PFSK-1 (cell line): ENCODE measurements around the gene MEGF11.

Experiments used
- POLR2AphosphoS5 ChIP-seq: IDR thresholded peaks from 2 replicates; pipeline ENCODE4 v1.6.1; 2012; ENCODE audit warnings: low read depth, mild to moderate bottlenecking, control low read depth, low read length, moderate library complexity
- SIN3A ChIP-seq: IDR thresholded peaks from 2 replicates; pipeline ENCODE4 v1.6.1; 2012; ENCODE audit warnings: mild to moderate bottlenecking, low read length, moderate library complexity, borderline replicate concordance; ENCODE audit not compliant: insufficient read depth
- TAF1 ChIP-seq: IDR thresholded peaks from 2 replicates; pipeline ENCODE4 v1.6.1; 2012; ENCODE audit warnings: low read length, control low read depth, borderline replicate concordance; ENCODE audit not compliant: insufficient read depth
- TF ChIP-seq, protein P1 (sequence below), 2 experiments: IDR thresholded peaks; 2 replicates each; pipeline versions ENCODE4 v1.6.1 to v1.8.0; 2011 to 2012; ENCODE audit warnings: low read depth in 2 of 2, low read length in 2 of 2, control low read depth in 1 of 2, inconsistent platforms in 1 of 2, mild to moderate bottlenecking in 1 of 2, moderate library complexity in 1 of 2; ENCODE audit not compliant: insufficient read depth in 1 of 2

DNA sequence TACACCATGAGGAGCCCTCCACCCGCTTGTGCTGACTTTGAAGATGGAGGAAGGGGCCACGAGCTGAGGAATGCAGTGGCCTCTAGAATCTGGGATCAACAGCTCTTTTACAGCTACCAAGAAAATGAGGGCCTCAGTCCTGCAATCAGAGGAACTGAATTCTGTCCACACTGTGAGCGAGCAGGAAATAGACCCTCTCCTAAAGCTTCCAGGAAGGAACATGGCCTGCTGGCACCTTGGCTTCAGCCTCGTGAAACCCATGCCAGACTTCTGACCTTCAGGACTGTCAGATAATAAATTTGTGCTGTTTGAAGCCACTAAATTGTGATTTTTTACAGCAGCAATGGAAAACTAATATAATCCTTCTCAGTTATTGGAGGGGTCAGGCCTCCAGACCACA lies 322.3 kb downstream of the MEGF11 start:
- TF ChIP-seq POLR2AphosphoS5 (no peak), TAF1 (no peak), SIN3A (no peak)
- TF ChIP-seq, protein P1, sequence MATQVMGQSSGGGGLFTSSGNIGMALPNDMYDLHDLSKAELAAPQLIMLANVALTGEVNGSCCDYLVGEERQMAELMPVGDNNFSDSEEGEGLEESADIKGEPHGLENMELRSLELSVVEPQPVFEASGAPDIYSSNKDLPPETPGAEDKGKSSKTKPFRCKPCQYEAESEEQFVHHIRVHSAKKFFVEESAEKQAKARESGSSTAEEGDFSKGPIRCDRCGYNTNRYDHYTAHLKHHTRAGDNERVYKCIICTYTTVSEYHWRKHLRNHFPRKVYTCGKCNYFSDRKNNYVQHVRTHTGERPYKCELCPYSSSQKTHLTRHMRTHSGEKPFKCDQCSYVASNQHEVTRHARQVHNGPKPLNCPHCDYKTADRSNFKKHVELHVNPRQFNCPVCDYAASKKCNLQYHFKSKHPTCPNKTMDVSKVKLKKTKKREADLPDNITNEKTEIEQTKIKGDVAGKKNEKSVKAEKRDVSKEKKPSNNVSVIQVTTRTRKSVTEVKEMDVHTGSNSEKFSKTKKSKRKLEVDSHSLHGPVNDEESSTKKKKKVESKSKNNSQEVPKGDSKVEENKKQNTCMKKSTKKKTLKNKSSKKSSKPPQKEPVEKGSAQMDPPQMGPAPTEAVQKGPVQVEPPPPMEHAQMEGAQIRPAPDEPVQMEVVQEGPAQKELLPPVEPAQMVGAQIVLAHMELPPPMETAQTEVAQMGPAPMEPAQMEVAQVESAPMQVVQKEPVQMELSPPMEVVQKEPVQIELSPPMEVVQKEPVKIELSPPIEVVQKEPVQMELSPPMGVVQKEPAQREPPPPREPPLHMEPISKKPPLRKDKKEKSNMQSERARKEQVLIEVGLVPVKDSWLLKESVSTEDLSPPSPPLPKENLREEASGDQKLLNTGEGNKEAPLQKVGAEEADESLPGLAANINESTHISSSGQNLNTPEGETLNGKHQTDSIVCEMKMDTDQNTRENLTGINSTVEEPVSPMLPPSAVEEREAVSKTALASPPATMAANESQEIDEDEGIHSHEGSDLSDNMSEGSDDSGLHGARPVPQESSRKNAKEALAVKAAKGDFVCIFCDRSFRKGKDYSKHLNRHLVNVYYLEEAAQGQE (IDR thresholded peaks at IDR 0.05; ENCODE audit: insufficient read depth in 1 of 2, low read depth in 2 of 2, low read length in 2 of 2): no peak
